22Rv1 (cell line): Measurements from ENCODE around the gene VSTM4.

ENCODE experiments used
- CTCF ChIP-seq: fragments of 450-650 bp; IDR thresholded peaks from 2 replicates; pipeline ENCODE4 v1.5.1; 2017; ENCODE audit warnings: mild to moderate bottlenecking
- ZFX ChIP-seq: fragments of 450-650 bp; IDR thresholded peaks from 2 replicates; pipeline ENCODE4 v1.6.1; 2017; ENCODE audit warnings: antibody characterized with exemption, borderline replicate concordance

- TF ChIP-seq CTCF (no peak), ZFX (no peak)
These were observed 10.2 kb downstream of the VSTM4 start for GRCh38 chr10:49105076-49105475.
